ENCODE data around the gene FZR1.

FZR1 gene

DNA sequence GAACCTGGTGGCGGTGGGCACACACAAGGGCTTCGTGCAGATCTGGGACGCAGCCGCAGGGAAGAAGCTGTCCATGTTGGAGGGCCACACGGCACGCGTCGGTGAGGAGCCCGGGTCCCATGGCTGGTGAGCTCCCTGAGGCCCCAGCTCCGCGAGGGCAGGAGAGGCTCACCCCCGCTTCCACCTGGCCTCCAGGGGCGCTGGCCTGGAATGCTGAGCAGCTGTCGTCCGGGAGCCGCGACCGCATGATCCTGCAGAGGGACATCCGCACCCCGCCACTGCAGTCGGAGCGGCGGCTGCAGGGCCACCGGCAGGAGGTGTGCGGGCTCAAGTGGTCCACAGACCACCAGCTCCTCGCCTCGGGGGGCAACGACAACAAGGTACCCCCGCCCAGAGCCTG, 25.6 kb downstream of the FZR1 start:
- H3K27ac ChIP-seq, result no peak overlapping the region
- no peak for TF ChIP-seq CTCF (IDR thresholded peaks at IDR 0.05)
- TF ChIP-seq ZFX (IDR thresholded peaks at IDR 0.05; ENCODE audit: borderline replicate concordance), result no peak

DNA sequence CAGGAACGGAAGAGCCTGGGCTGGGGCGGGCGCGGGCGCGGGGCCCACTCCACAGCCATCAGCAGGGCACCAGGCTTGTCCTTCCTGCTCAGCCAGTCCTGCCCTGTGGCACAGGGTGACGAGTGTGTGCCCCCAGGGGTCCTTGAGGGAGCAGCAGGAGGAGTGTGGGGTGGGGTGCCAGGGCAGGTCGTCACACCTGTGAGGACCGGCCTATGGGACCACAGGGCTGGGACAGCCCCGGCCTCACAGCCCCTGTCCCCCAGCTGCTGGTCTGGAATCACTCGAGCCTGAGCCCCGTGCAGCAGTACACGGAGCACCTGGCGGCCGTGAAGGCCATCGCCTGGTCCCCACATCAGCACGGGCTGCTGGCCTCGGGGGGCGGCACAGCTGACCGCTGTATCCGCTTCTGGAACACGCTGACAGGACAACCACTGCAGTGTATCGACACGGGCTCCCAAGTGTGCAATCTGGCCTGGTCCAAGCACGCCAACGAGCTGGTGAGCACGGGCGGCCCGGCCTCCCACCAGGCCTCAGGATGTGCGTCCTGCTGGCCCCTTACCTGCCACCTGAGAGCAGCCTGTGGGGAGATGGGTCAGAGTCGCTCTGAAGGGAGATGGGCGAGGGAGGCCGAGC, 26.2 kb downstream of the FZR1 start:
- H3K27ac ChIP-seq, result no peak overlapping the region
- TF ChIP-seq CTCF (IDR thresholded peaks at IDR 0.05) (no peak), ZFX (IDR thresholded peaks at IDR 0.05; ENCODE audit: borderline replicate concordance) (no peak)

DNA sequence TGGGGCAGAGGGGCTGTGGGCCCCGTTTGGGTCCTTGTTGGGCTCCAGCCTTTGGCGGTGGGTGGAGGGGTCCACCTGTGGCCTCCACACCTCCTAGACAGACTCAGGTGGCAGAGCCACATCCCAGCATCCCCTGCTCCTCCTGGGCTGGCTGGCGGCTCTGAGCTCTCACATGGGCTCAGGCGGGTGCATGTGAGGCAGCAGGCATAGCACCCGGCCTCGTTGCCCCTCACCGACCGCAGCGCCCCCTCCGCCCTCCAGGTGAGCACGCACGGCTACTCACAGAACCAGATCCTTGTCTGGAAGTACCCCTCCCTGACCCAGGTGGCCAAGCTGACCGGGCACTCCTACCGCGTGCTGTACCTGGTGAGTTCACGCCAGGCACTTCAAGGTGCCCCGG, 26.9 kb downstream of the FZR1 start:
- no peak overlapping the region for H3K27ac ChIP-seq
- TF ChIP-seq ZFX (IDR thresholded peaks at IDR 0.05; ENCODE audit: borderline replicate concordance), result no peak
- no peak for TF ChIP-seq CTCF (IDR thresholded peaks at IDR 0.05)

DNA sequence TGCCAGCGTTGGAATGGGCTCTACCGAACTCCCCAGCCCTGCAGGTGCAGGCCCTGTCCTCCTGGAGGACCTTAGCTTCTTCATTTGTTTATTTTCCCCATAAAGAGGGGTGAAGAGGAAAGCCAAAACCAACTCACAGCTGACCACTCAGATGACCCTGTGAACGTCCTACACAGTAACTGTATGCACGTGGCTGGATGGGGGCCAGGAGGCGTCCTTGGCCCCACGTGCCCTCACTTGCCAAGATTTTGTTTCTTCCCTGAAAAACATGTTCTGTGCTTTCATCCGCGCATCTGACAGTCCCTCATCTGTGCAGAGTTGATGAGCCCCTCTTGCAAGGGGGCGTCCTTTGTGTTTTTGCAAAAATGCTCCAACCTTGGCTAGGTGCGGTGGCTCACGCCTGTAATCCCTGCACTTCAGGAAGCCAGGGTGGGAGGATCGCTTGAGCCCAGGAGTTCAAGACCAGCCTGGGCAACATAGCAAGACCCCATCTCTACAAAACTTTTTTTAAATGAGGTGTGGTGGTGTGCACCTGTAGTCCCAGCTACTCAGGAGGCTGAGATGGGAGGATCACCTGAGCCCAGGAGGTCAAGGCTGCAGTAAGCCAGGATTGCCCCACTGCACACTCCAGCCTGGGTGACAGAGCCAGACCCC, 27.6 kb downstream of the FZR1 start:
- TF ChIP-seq CTCF (IDR thresholded peaks at IDR 0.05), result no peak
- no peak for TF ChIP-seq ZFX (IDR thresholded peaks at IDR 0.05; ENCODE audit: borderline replicate concordance)
- no peak overlapping the region for H3K27ac ChIP-seq

DNA sequence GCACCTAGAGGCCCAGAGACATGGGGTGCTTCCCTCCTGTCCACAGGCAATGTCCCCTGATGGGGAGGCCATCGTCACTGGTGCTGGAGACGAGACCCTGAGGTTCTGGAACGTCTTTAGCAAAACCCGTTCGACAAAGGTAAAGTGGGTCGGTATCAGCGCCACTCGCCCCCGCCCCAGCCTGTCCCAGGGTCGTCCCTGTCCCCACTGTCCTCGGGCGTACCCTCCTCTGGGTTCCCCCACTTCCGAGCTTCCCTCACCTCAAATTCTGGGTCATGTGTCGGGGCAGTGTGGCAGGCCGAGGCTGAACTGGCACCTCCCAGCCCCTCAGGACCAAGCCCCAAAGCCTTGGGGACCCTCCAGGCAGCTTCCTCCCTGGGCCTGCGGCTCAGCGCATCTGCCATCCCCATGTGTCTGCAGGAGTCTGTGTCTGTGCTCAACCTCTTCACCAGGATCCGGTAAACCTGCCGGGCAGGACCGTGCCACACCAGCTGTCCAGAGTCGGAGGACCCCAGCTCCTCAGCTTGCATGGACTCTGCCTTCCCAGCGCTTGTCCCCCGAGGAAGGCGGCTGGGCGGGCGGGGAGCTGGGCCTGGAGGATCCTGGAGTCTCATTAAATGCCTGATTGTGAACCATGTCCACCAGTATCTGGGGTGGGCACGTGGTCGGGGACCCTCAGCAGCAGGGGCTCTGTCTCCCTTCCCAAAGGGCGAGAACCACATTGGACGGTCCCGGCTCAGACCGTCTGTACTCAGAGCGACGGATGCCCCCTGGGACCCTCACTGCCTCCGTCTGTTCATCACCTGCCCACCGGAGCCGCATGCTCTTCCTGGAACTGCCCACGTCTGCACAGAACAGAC, 28.5 kb downstream of the FZR1 start:
- no peak overlapping the region for H3K27ac ChIP-seq
- TF ChIP-seq ZFX (IDR thresholded peaks at IDR 0.05; ENCODE audit: borderline replicate concordance), result no peak
- no peak for TF ChIP-seq CTCF (IDR thresholded peaks at IDR 0.05)

- peak overlapping the region; percentile 18; the same call in 1 of the 2 replicates for H3K27ac ChIP-seq
- no peak for TF ChIP-seq CTCF (IDR thresholded peaks at IDR 0.05)
- no peak for TF ChIP-seq ZFX (IDR thresholded peaks at IDR 0.05; ENCODE audit: borderline replicate concordance)
Observed at GRCh38 chr19:3535235-3535535, 29.1 kb downstream of the FZR1 start.

GRCh38 chr19:3535563-3535965, 29.5 kb downstream of the FZR1 start:
- TF ChIP-seq CTCF (IDR thresholded peaks at IDR 0.05), result no peak
- no peak for TF ChIP-seq ZFX (IDR thresholded peaks at IDR 0.05; ENCODE audit: borderline replicate concordance)
- H3K27ac ChIP-seq, result peak overlapping the region; percentile 18; the same call in 1 of the 2 replicates
